ENCODE data around the gene PRKACB.

DNA sequence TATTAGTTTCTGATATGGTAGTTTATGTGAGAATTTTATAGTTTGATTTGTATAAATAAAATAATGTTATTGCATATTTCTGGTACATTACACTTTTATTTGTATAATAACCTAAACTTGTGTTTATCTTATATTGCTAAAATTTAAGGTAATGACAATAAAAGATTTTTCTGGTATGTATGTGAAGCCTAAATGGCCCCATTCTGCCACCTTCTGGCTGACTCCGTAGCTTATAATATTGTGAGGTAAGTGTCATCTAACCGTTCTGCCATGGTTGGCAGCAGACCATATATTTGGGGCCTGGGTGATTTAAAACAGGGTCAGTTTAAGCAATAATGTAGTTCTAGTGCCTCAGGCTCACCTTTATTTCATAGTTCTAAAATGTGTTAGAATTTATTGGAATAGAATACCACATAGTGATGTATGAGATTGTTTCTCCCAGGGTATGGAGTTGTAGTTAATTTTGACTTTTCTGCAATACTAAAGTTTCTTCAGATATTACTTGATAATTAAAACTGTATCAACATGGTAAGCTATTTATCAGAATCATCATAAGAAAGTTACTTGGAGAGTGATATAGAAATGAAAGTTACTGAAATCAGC, 21.2 kb upstream of the PRKACB start:
- TF ChIP-seq, protein P1, sequence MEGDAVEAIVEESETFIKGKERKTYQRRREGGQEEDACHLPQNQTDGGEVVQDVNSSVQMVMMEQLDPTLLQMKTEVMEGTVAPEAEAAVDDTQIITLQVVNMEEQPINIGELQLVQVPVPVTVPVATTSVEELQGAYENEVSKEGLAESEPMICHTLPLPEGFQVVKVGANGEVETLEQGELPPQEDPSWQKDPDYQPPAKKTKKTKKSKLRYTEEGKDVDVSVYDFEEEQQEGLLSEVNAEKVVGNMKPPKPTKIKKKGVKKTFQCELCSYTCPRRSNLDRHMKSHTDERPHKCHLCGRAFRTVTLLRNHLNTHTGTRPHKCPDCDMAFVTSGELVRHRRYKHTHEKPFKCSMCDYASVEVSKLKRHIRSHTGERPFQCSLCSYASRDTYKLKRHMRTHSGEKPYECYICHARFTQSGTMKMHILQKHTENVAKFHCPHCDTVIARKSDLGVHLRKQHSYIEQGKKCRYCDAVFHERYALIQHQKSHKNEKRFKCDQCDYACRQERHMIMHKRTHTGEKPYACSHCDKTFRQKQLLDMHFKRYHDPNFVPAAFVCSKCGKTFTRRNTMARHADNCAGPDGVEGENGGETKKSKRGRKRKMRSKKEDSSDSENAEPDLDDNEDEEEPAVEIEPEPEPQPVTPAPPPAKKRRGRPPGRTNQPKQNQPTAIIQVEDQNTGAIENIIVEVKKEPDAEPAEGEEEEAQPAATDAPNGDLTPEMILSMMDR (conservative IDR thresholded peaks at IDR 0.05; ENCODE audit: low read depth in 2 of 2), result peak; percentile 77 to 78
- TF ChIP-seq, protein P2, sequence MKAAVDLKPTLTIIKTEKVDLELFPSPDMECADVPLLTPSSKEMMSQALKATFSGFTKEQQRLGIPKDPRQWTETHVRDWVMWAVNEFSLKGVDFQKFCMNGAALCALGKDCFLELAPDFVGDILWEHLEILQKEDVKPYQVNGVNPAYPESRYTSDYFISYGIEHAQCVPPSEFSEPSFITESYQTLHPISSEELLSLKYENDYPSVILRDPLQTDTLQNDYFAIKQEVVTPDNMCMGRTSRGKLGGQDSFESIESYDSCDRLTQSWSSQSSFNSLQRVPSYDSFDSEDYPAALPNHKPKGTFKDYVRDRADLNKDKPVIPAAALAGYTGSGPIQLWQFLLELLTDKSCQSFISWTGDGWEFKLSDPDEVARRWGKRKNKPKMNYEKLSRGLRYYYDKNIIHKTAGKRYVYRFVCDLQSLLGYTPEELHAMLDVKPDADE (IDR thresholded peaks at IDR 0.05), result no peak
- TF ChIP-seq EZH2 (IDR thresholded peaks at IDR 0.05; ENCODE audit: low read depth, unreplicated experiment), result no peak
- no peak for TF ChIP-seq POLR2AphosphoS5 (IDR thresholded peaks at IDR 0.05; ENCODE audit: low read depth)
- TF ChIP-seq, protein P3, sequence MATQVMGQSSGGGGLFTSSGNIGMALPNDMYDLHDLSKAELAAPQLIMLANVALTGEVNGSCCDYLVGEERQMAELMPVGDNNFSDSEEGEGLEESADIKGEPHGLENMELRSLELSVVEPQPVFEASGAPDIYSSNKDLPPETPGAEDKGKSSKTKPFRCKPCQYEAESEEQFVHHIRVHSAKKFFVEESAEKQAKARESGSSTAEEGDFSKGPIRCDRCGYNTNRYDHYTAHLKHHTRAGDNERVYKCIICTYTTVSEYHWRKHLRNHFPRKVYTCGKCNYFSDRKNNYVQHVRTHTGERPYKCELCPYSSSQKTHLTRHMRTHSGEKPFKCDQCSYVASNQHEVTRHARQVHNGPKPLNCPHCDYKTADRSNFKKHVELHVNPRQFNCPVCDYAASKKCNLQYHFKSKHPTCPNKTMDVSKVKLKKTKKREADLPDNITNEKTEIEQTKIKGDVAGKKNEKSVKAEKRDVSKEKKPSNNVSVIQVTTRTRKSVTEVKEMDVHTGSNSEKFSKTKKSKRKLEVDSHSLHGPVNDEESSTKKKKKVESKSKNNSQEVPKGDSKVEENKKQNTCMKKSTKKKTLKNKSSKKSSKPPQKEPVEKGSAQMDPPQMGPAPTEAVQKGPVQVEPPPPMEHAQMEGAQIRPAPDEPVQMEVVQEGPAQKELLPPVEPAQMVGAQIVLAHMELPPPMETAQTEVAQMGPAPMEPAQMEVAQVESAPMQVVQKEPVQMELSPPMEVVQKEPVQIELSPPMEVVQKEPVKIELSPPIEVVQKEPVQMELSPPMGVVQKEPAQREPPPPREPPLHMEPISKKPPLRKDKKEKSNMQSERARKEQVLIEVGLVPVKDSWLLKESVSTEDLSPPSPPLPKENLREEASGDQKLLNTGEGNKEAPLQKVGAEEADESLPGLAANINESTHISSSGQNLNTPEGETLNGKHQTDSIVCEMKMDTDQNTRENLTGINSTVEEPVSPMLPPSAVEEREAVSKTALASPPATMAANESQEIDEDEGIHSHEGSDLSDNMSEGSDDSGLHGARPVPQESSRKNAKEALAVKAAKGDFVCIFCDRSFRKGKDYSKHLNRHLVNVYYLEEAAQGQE (IDR thresholded peaks at IDR 0.05; ENCODE audit: unreplicated experiment), result no peak
- no peak for TF ChIP-seq JUNB (IDR thresholded peaks at IDR 0.05; ENCODE audit: unreplicated experiment)
- TF ChIP-seq STAT1 (IDR thresholded peaks at IDR 0.05; ENCODE audit: unreplicated experiment), result no peak
- no peak for TF ChIP-seq CREB1 (CRISPR knock-in tag; IDR thresholded peaks at IDR 0.05; ENCODE audit: low read depth)
- TF ChIP-seq EZH2phosphoT487 (IDR thresholded peaks at IDR 0.05; ENCODE audit: unreplicated experiment), result no peak

All from GM23338 (cell line).